Panc1 (cell line): ENCODE measurements around the gene MED13L. TPM values are rescaled to one million over a fixed set of nuclear protein-coding genes. Genes with fewer than 3 reads are reported as not detected.

Experiments used
- ATAC-seq: fragments of 200-7000 bp; cut with Tn5 transposase; 2 replicates; pipeline ENCODE4 v1.9.1; 2020; ENCODE audit warnings: mild to moderate bottlenecking, moderate library complexity
- BruUV-seq: library from RNA; stranded (reverse); fragments of 400-500 nt; replicated peaks from 2 replicates; lab custom pipeline; 2021; lab: Mats Ljungman, UMichigan
- CTCF ChIA-PET: fragments of 300-600 bp; sonication (Branson Sonifier 250); formaldehyde crosslinking; loops from one replicate; lab custom pipeline; 2022; ENCODE audit warnings: antibody characterized with exemption; lab: Charles Lee
- POLR2A ChIA-PET: fragments of 300-600 bp; sonication (Branson Sonifier 250); formaldehyde crosslinking; loops from one replicate; lab custom pipeline; 2022; ENCODE audit warnings: antibody characterized with exemption; lab: Charles Lee
- DNase-seq: peaks from one replicate; pipeline ENCODE4 v3.0.0-alpha.2; 2010; ENCODE audit warnings: low read depth, low spot score
- H3K27ac ChIP-seq: 2 replicates; pipeline ENCODE4 v1.5.1; 2011; ENCODE audit warnings: mild to moderate bottlenecking, low read length, inconsistent platforms
- H3K27me3 ChIP-seq: fragments of 200-500 bp; sonication (Bioruptor generic); 2 replicates; pipeline ENCODE4 v1.6.0; 2014; ENCODE audit warnings: low read length, inconsistent platforms; ENCODE audit not compliant: control insufficient read depth, insufficient read depth
- H3K36me3 ChIP-seq: fragments of 200-500 bp; sonication (Bioruptor generic); 2 replicates; pipeline ENCODE4 v1.5.1; 2014; ENCODE audit warnings: inconsistent platforms, mild to moderate bottlenecking, low read length, moderate library complexity; ENCODE audit not compliant: control insufficient read depth, insufficient read depth
- H3K4me1 ChIP-seq: 2 replicates; pipeline ENCODE4 v1.5.1; 2011; ENCODE audit warnings: inconsistent platforms, mild to moderate bottlenecking, low read length, moderate library complexity; ENCODE audit not compliant: control insufficient read depth, insufficient read depth
- H3K4me3 ChIP-seq, 2 experiments: 2 replicates each; pipeline ENCODE4 v1.5.1; 2011 to 2012; ENCODE audit warnings: low read depth in 2 of 2, low read length in 2 of 2, mild to moderate bottlenecking in 2 of 2, inconsistent platforms in 1 of 2, moderate library complexity in 1 of 2
- H3K9me3 ChIP-seq: fragments of 200-500 bp; sonication (Bioruptor generic); 2 replicates; pipeline ENCODE4 v1.5.1; 2014; ENCODE audit warnings: low read depth, mild to moderate bottlenecking, inconsistent platforms, low read length, moderate library complexity; ENCODE audit not compliant: control insufficient read depth, insufficient read depth
- CTCF ChIP-seq: fragments of 450-650 bp; IDR thresholded peaks from 2 replicates; pipeline ENCODE4 v1.5.1; 2017; ENCODE audit warnings: mild to moderate bottlenecking
- POLR2AphosphoS5 ChIP-seq: IDR thresholded peaks from 2 replicates; pipeline ENCODE4 v1.6.1; 2012; ENCODE audit warnings: mild to moderate bottlenecking, low read depth, low read length, moderate library complexity
- REST ChIP-seq, 2 experiments: IDR thresholded peaks; 2 replicates each; pipeline ENCODE4 v1.6.1; 2011 to 2012; ENCODE audit warnings: low read depth in 2 of 2, control low read depth in 1 of 2, low read length in 1 of 2, mild to moderate bottlenecking in 1 of 2, moderate library complexity in 1 of 2; ENCODE audit not compliant: insufficient read depth in 1 of 2
- SIN3A ChIP-seq: IDR thresholded peaks from 2 replicates; pipeline ENCODE4 v1.6.1; 2012; ENCODE audit warnings: low read depth, mild to moderate bottlenecking, low read length, moderate library complexity, borderline replicate concordance; ENCODE audit not compliant: insufficient read depth
- TCF7L2 ChIP-seq: IDR thresholded peaks from 2 replicates; pipeline ENCODE4 v1.6.1; 2011; ENCODE audit warnings: mild to moderate bottlenecking, low read depth, low read length, inconsistent platforms
- in situ Hi-C: cut with HindIII; loops from 2 replicates; pipeline ENCODE4 v1.10.0; 2016; ENCODE audit warnings: low sequenced_read_pairs, low pct_unique_long_range_greater_than_20kb
- intact Hi-C: fragments of 100-400 bp; cut with micrococcal nuclease; formaldehyde crosslinking; loops from one replicate; pipeline ENCODE4 v1.10.0; 2022; ENCODE audit not compliant: unreplicated experiment
- total RNA-seq: library from RNA; stranded (reverse); gene quantifications from one replicate; pipeline ENCODE4 v1.2.1, GENCODE V29; 2021; ENCODE audit not compliant: unreplicated experiment

The MED13L gene
- total RNA-seq, 1 experiment from 2014 or later = 170 TPM

- BruUV-seq = no TSS peak
- POLR2A ChIA-PET = interaction anchor here (0.6 kb wide), 1 partner anchor 60 kb away, joined by 4 read pairs; no protein-coding TSS in a partner anchor
- TF ChIP-seq SIN3A = no peak
- no peak for TF ChIP-seq REST (IDR thresholded peaks at IDR 0.05; ENCODE audit: insufficient read depth in 1 of 2, low read depth in 2 of 2, low read length in 1 of 2)
- no peak for TF ChIP-seq TCF7L2
- no peak for TF ChIP-seq CTCF
- no peak for TF ChIP-seq POLR2AphosphoS5
- in situ Hi-C loops (no loop called here), intact Hi-C loops (no loop called here)
- H3K4me3 ChIP-seq = no peak overlapping the region
- H3K4me1 ChIP-seq = peaks cover 33% of the 10 kb centered on the region
- H3K9me3 ChIP-seq = no peaks in the 10 kb centered on the region
- no peaks in the 10 kb centered on the region for H3K27me3 ChIP-seq
- ATAC-seq (no peak), DNase-seq (no peak)
- CTCF ChIA-PET = no interaction called here
- H3K27ac ChIP-seq = no peak overlapping the region
- H3K36me3 ChIP-seq = no peaks in the 10 kb centered on the region
Observed at GRCh38 chr12:116210131-116210530, 67.4 kb downstream of the MED13L start.

GRCh38 chr12:116209503-116209902 is 68.0 kb downstream of the MED13L start:
- ChIA-PET POLR2A (interaction anchor here (0.6 kb wide), 1 partner anchor 60 kb away, joined by 4 read pairs; no protein-coding TSS in a partner anchor), CTCF (no interaction called here)
- TF ChIP-seq REST (IDR thresholded peaks at IDR 0.05; ENCODE audit: insufficient read depth in 1 of 2, low read depth in 2 of 2, low read length in 1 of 2) (no peak), CTCF (no peak), TCF7L2 (no peak), SIN3A (no peak)
- Histone ChIP-seq H3K4me1 (peaks cover 29% of the 10 kb centered on the region), H3K36me3 (no peaks in the 10 kb centered on the region), H3K27me3 (no peaks in the 10 kb centered on the region), H3K4me3 (no peak overlapping the region), H3K27ac (no peak overlapping the region), H3K9me3 (no peaks in the 10 kb centered on the region)
- intact Hi-C loops = no loop called here
- DNase-seq = no peak
- in situ Hi-C loops = no loop called here
- BruUV-seq = no TSS peak
- ATAC-seq = no peak
